ENCODE results near the gene PPP2R2C.

DNA sequence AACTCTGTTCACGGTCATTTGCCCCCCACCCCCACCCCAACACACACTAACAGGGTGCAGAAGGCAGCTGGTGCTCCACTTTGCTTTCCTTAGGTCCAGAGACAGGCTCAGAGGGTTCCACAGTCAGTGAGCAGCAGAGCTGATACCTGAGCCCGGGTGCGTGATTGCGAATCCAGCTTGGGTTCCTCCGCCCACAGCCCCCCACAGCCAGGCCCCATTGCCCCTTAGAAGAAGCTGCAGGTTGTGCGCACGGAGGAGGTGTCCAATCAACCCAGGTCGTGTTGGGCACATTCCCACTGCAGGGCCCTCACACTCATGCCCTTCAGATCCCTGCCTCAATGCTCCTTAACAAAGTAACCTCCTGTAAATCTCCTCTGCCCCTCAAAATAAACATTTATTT lies 117.8 kb downstream of the PPP2R2C start:
- TF ChIP-seq, protein P1, sequence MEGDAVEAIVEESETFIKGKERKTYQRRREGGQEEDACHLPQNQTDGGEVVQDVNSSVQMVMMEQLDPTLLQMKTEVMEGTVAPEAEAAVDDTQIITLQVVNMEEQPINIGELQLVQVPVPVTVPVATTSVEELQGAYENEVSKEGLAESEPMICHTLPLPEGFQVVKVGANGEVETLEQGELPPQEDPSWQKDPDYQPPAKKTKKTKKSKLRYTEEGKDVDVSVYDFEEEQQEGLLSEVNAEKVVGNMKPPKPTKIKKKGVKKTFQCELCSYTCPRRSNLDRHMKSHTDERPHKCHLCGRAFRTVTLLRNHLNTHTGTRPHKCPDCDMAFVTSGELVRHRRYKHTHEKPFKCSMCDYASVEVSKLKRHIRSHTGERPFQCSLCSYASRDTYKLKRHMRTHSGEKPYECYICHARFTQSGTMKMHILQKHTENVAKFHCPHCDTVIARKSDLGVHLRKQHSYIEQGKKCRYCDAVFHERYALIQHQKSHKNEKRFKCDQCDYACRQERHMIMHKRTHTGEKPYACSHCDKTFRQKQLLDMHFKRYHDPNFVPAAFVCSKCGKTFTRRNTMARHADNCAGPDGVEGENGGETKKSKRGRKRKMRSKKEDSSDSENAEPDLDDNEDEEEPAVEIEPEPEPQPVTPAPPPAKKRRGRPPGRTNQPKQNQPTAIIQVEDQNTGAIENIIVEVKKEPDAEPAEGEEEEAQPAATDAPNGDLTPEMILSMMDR (conservative IDR thresholded peaks at IDR 0.05; ENCODE audit: low read length), result no peak
- TF ChIP-seq EZH2phosphoT487 (IDR thresholded peaks at IDR 0.05; ENCODE audit: borderline replicate concordance), result no peak
